DOHH2 (cell line): ENCODE results near the gene LCE1E.

Experiments
- H3F3A ChIP-seq: fragments of 200-600 bp; sonication (generic), shearing (Covaris generic); 2 replicates; pipeline ENCODE4 v1.6.0; 2016; ENCODE audit warnings: antibody characterized with exemption, mild to moderate bottlenecking; ENCODE audit not compliant: control insufficient read depth, insufficient read depth
- H3K27ac ChIP-seq: fragments of 200-600 bp; sonication (generic); 2 replicates; pipeline ENCODE4 v1.5.1; 2014; ENCODE audit warnings: low read depth, mild to moderate bottlenecking, low read length, moderate library complexity
- H3K27me3 ChIP-seq: fragments of 200-600 bp; sonication (generic); 2 replicates; pipeline ENCODE4 v1.6.1; 2014; ENCODE audit warnings: mild to moderate bottlenecking, low read length, mixed read lengths; ENCODE audit not compliant: control insufficient read depth
- H3K36me3 ChIP-seq: fragments of 200-600 bp; sonication (generic); 2 replicates; pipeline ENCODE4 v1.6.1; 2014; ENCODE audit warnings: mild to moderate bottlenecking, low read length, moderate library complexity, mixed read lengths; ENCODE audit not compliant: control insufficient read depth
- H3K4me1 ChIP-seq: fragments of 200-600 bp; sonication (generic); 2 replicates; pipeline ENCODE4 v1.6.1; 2014; ENCODE audit warnings: mild to moderate bottlenecking, low read length, mixed read lengths; ENCODE audit not compliant: control insufficient read depth
- H3K4me2 ChIP-seq: fragments of 200-600 bp; sonication (generic); 2 replicates; pipeline ENCODE4 v1.6.0; 2014; ENCODE audit warnings: mild to moderate bottlenecking, low read length, moderate library complexity
- H3K4me3 ChIP-seq: fragments of 200-600 bp; sonication (generic); 2 replicates; pipeline ENCODE4 v1.5.1; 2014; ENCODE audit warnings: mild to moderate bottlenecking, low read length, mixed read lengths
- H3K79me2 ChIP-seq: fragments of 200-600 bp; sonication (generic); 2 replicates; pipeline ENCODE4 v1.6.1; 2014; ENCODE audit warnings: mild to moderate bottlenecking, low read length, mixed read lengths; ENCODE audit not compliant: control insufficient read depth
- H3K9me2 ChIP-seq: fragments of 200-600 bp; sonication (generic); replicated peaks from 2 replicates; pipeline ENCODE4 v1.6.1; 2014; ENCODE audit warnings: mild to moderate bottlenecking, low read length, mixed read lengths; ENCODE audit not compliant: control insufficient read depth
- H3K9me3 ChIP-seq: fragments of 200-600 bp; sonication (generic); 2 replicates; pipeline ENCODE4 v1.6.1; 2014; ENCODE audit warnings: antibody characterized with exemption, low read length, mixed read lengths; ENCODE audit not compliant: control insufficient read depth, insufficient read depth
- H4K20me1 ChIP-seq: fragments of 200-600 bp; sonication (generic); 2 replicates; pipeline ENCODE4 v1.6.0; 2014; ENCODE audit warnings: low read depth, mild to moderate bottlenecking, antibody characterized with exemption, low read length, moderate library complexity; ENCODE audit not compliant: control insufficient read depth, insufficient read depth
- CTCF ChIP-seq: fragments of 200-600 bp; sonication (generic); IDR thresholded peaks from one replicate; pipeline ENCODE4 v1.5.1; 2014; ENCODE audit warnings: antibody characterized with exemption, mild to moderate bottlenecking, low read depth, low read length; ENCODE audit not compliant: poor library complexity, severe bottlenecking
- EZH2phosphoT487 ChIP-seq: fragments of 200-600 bp; sonication (generic); IDR thresholded peaks from 2 replicates; pipeline ENCODE4 v1.6.1; 2017; ENCODE audit warnings: borderline replicate concordance, mild to moderate bottlenecking, antibody characterized with exemption, low read length, moderate library complexity, mixed read lengths

Gene LCE1E

GRCh38 chr1:152760551-152761190 lies 25.4 kb upstream of the LCE1E start:
- TF ChIP-seq CTCF, result no peak
- TF ChIP-seq EZH2phosphoT487, result no peak
- Histone ChIP-seq H3K4me2 (no peak overlapping the region), H3K79me2 (no peaks in the 10 kb centered on the region), H4K20me1 (no peaks in the 10 kb centered on the region), H3K27me3 (no peaks in the 10 kb centered on the region; the same call in 1 of the 2 replicates), H3F3A (no peaks in the 10 kb centered on the region), H3K36me3 (no peaks in the 10 kb centered on the region), H3K4me3 (no peak overlapping the region), H3K4me1 (no peaks in the 10 kb centered on the region), H3K9me2 (no peaks in the 10 kb centered on the region), H3K27ac (no peak overlapping the region), H3K9me3 (no peaks in the 10 kb centered on the region)

GRCh38 chr1:152761609-152762213 lies 24.3 kb upstream of the LCE1E start:
- TF ChIP-seq CTCF (no peak), EZH2phosphoT487 (no peak)
- no peaks in the 10 kb centered on the region for H3K9me2 ChIP-seq
- H3K27me3 ChIP-seq, result no peaks in the 10 kb centered on the region; the same call in 1 of the 2 replicates
- H3F3A ChIP-seq, result no peaks in the 10 kb centered on the region
- no peaks in the 10 kb centered on the region for H4K20me1 ChIP-seq
- no peak overlapping the region for H3K4me2 ChIP-seq
- no peaks in the 10 kb centered on the region for H3K36me3 ChIP-seq
- no peaks in the 10 kb centered on the region for H3K4me1 ChIP-seq
- H3K79me2 ChIP-seq, result no peaks in the 10 kb centered on the region
- no peaks in the 10 kb centered on the region for H3K9me3 ChIP-seq
- no peak overlapping the region for H3K4me3 ChIP-seq
- no peak overlapping the region for H3K27ac ChIP-seq

- H3K4me2 ChIP-seq, result no peak overlapping the region
- H4K20me1 ChIP-seq, result no peaks in the 10 kb centered on the region
- H3K4me1 ChIP-seq, result no peaks in the 10 kb centered on the region
- no peaks in the 10 kb centered on the region for H3K9me3 ChIP-seq
- H3K79me2 ChIP-seq, result no peaks in the 10 kb centered on the region
- H3K27me3 ChIP-seq, result no peaks in the 10 kb centered on the region; the same call in 1 of the 2 replicates
- no peak overlapping the region for H3K4me3 ChIP-seq
- TF ChIP-seq EZH2phosphoT487, result no peak
- no peaks in the 10 kb centered on the region for H3K9me2 ChIP-seq
- H3K36me3 ChIP-seq, result no peaks in the 10 kb centered on the region
- H3K27ac ChIP-seq, result no peak overlapping the region
- H3F3A ChIP-seq, result no peaks in the 10 kb centered on the region
These were observed 17.1 kb upstream of the LCE1E start for GRCh38 chr1:152768847-152769533.

- no peaks in the 10 kb centered on the region for H3K4me1 ChIP-seq
- H3K27ac ChIP-seq, result no peak overlapping the region
- no peak overlapping the region for H3K4me2 ChIP-seq
- H4K20me1 ChIP-seq, result no peaks in the 10 kb centered on the region
- no peaks in the 10 kb centered on the region for H3K79me2 ChIP-seq
- no peaks in the 10 kb centered on the region for H3K36me3 ChIP-seq
- no peak overlapping the region for H3K4me3 ChIP-seq
- H3K9me3 ChIP-seq, result no peaks in the 10 kb centered on the region
- H3K27me3 ChIP-seq, result no peaks in the 10 kb centered on the region; the same call in 1 of the 2 replicates
- no peaks in the 10 kb centered on the region for H3F3A ChIP-seq
- no peak for TF ChIP-seq CTCF
- TF ChIP-seq EZH2phosphoT487, result no peak
- H3K9me2 ChIP-seq, result no peaks in the 10 kb centered on the region
These were observed 15.6 kb upstream of the LCE1E start for GRCh38 chr1:152770411-152770810.
